Neural cell (in vitro differentiated cells): Measurements from ENCODE around the gene CLTCL1.

Experiments
- CTCF ChIP-seq: fragments of 450-650 bp; IDR thresholded peaks from 2 replicates; pipeline ENCODE4 v1.5.1; 2014; ENCODE audit warnings: antibody characterized with exemption, mild to moderate bottlenecking, moderate library complexity; ENCODE audit not compliant: poor library complexity, severe bottlenecking
- EP300 ChIP-seq: fragments of 450-650 bp; conservative IDR thresholded peaks from 2 replicates; pipeline ENCODE4 v1.6.1; 2014; ENCODE audit warnings: antibody characterized with exemption, mild to moderate bottlenecking, moderate library complexity; ENCODE audit not compliant: poor library complexity, severe bottlenecking
- EZH2 ChIP-seq: fragments of 200-600, 300-800 bp; shearing (Covaris generic), sonication (generic); IDR thresholded peaks from 2 replicates; pipeline ENCODE4 v1.6.1; 2014; ENCODE audit warnings: antibody characterized with exemption, low read length, borderline replicate concordance, mild to moderate bottlenecking; ENCODE audit not compliant: insufficient read depth, poor library complexity, severe bottlenecking
- MXI1 ChIP-seq: fragments of 450-650 bp; conservative IDR thresholded peaks from 2 replicates; pipeline ENCODE4 v1.6.1; 2014; ENCODE audit warnings: antibody characterized with exemption, mild to moderate bottlenecking; ENCODE audit not compliant: poor library complexity, severe bottlenecking
- POLR2AphosphoS5 ChIP-seq: IDR thresholded peaks from 2 replicates; pipeline ENCODE4 v1.6.1; 2012
- RAD21 ChIP-seq: fragments of 450-650 bp; conservative IDR thresholded peaks from 2 replicates; pipeline ENCODE4 v1.6.1; 2014; ENCODE audit warnings: antibody characterized with exemption, mild to moderate bottlenecking, moderate library complexity
- SMC3 ChIP-seq: fragments of 450-650 bp; conservative IDR thresholded peaks from 2 replicates; pipeline ENCODE4 v1.6.1; 2014; ENCODE audit warnings: antibody characterized with exemption, mild to moderate bottlenecking, moderate library complexity; ENCODE audit not compliant: poor library complexity
- TAF1 ChIP-seq: IDR thresholded peaks from 2 replicates; pipeline ENCODE4 v1.6.1; 2012; ENCODE audit warnings: low read depth
- TF ChIP-seq, protein P1 (sequence below): IDR thresholded peaks from 2 replicates; pipeline ENCODE4 v1.6.1; 2012; ENCODE audit warnings: borderline replicate concordance

DNA sequence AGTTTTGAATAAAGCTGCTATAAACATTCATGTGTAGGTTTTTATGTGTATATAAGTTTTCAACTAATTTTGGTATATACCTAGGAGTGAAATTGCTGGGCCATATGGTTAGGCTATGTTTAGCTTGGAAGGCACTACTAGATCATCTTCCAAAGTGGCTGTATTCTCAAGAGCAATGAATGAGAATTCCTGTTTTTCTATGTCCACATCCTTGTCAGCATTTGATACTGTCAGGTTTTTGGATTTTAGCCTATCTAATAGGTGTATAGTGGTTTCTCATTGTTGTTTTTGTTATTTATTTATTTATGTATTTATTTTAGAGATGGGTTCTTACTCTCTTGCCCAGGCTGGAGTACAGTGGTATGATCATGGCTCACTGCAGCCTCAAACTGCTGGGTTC is 26.3 kb upstream of the CLTCL1 start:
- TF ChIP-seq CTCF (no peak), POLR2AphosphoS5 (no peak), RAD21 (no peak), MXI1 (no peak), SMC3 (no peak), TAF1 (no peak), EP300 (no peak), EZH2 (no peak)
- TF ChIP-seq, protein P1, sequence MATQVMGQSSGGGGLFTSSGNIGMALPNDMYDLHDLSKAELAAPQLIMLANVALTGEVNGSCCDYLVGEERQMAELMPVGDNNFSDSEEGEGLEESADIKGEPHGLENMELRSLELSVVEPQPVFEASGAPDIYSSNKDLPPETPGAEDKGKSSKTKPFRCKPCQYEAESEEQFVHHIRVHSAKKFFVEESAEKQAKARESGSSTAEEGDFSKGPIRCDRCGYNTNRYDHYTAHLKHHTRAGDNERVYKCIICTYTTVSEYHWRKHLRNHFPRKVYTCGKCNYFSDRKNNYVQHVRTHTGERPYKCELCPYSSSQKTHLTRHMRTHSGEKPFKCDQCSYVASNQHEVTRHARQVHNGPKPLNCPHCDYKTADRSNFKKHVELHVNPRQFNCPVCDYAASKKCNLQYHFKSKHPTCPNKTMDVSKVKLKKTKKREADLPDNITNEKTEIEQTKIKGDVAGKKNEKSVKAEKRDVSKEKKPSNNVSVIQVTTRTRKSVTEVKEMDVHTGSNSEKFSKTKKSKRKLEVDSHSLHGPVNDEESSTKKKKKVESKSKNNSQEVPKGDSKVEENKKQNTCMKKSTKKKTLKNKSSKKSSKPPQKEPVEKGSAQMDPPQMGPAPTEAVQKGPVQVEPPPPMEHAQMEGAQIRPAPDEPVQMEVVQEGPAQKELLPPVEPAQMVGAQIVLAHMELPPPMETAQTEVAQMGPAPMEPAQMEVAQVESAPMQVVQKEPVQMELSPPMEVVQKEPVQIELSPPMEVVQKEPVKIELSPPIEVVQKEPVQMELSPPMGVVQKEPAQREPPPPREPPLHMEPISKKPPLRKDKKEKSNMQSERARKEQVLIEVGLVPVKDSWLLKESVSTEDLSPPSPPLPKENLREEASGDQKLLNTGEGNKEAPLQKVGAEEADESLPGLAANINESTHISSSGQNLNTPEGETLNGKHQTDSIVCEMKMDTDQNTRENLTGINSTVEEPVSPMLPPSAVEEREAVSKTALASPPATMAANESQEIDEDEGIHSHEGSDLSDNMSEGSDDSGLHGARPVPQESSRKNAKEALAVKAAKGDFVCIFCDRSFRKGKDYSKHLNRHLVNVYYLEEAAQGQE = no peak
